ENCODE results near the gene CTDSPL2. TPM values are rescaled to one million over a fixed set of nuclear protein-coding genes. Genes with fewer than 3 reads are reported as not detected.

Gene CTDSPL2
- 79.8 and 135 TPM in 2 replicates for total RNA-seq (2014; rRNA removed; shearing (Covaris generic))

- H3K9me3 ChIP-seq (replicated peaks), result no peaks in the 10 kb centered on the region
- peaks cover 9% of the 10 kb centered on the region for H3K36me3 ChIP-seq
- H3K4me3 ChIP-seq, result peak within 1 kb of the TSS; percentile 73
- no peaks in the 10 kb centered on the region for H3K27me3 ChIP-seq (replicated peaks)
- H3K4me1 ChIP-seq (replicated peaks), result peaks cover 10% of the 10 kb centered on the region; the same call in 1 of the 2 replicates
- peak; percentile 99 for DNase-seq (ENCODE audit: low read depth in 1 of 2, low spot score in 2 of 2)
- H3K27ac ChIP-seq, result peak within 1 kb of the TSS; percentile 97
Observed at GRCh38 chr15:44426975-44427755, at the start of gene CTDSPL2. CTDSPL2 (plus strand) TSS chr15:44427629; CDS start chr15:44459015, 31,386 bp downstream.

DNA sequence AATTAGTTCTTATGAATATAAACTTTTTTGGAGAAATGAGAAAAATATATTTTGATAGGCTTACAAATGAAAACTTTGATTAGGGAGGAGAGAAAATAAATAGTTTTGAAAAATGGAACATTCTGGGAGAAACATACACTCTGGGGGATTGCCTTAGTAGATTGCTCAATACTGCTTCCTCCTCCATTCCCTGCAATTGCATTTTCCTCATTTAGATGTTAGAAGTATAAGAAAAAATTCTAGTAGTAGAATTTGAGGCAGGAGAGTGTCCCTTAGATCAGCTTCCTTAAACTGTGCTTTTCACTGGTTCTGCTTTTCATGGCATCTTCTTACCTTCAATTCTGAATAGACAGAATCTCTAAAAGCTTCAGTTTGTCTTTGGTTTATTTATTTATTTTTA lies 46.2 kb upstream of the CTDSPL2 start:
- Histone ChIP-seq H3K27ac (no peak overlapping the region), H3K36me3 (no peaks in the 10 kb centered on the region; the same call in 1 of the 2 replicates), H3K4me1 (replicated peaks) (peaks cover 26% of the 10 kb centered on the region), H3K27me3 (replicated peaks) (no peaks in the 10 kb centered on the region), H3K9me3 (replicated peaks) (no peaks in the 10 kb centered on the region), H3K4me3 (no peak overlapping the region)
- no peak for DNase-seq (ENCODE audit: low read depth in 1 of 2, low spot score in 2 of 2)

- Histone ChIP-seq H3K27me3 (replicated peaks) (no peaks in the 10 kb centered on the region), H3K4me1 (replicated peaks) (peaks cover 12% of the 10 kb centered on the region), H3K36me3 (no peaks in the 10 kb centered on the region; the same call in 1 of the 2 replicates), H3K27ac (peak overlapping the region; percentile 48), H3K4me3 (no peak overlapping the region), H3K9me3 (replicated peaks) (no peaks in the 10 kb centered on the region)
- DNase-seq (ENCODE audit: low read depth in 1 of 2, low spot score in 2 of 2), result no peak
Observed at GRCh38 chr15:44385344-44385942, 42.0 kb upstream of the CTDSPL2 start.

DNA sequence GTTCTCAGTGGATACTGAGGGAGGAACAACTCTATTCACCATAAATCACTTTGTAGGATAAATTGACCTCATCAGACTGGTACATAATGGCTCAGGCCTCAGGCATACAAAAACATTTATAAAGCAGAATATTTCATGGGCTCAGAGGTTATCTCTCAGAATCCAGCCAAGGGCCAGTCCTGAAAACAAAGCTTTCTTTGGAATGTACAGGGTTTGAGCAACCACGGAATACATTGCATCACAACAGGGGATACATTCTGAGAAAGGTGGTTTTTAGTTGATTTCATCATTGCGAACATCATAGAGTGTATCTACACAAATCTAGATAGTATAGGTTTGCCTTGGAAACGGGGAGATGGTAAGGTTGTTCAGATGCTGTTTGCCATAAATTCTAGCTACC lies 33.4 kb upstream of the CTDSPL2 start:
- DNase-seq (ENCODE audit: low read depth in 1 of 2, low spot score in 2 of 2), result no peak
- Histone ChIP-seq H3K4me3 (no peak overlapping the region), H3K4me1 (replicated peaks) (no peaks in the 10 kb centered on the region), H3K9me3 (replicated peaks) (no peaks in the 10 kb centered on the region), H3K27ac (no peak overlapping the region), H3K36me3 (0 out of 2 replicates have a peak, but pooled peaks cover 3% of the 10 kb centered on the region), H3K27me3 (replicated peaks) (no peaks in the 10 kb centered on the region)

DNA sequence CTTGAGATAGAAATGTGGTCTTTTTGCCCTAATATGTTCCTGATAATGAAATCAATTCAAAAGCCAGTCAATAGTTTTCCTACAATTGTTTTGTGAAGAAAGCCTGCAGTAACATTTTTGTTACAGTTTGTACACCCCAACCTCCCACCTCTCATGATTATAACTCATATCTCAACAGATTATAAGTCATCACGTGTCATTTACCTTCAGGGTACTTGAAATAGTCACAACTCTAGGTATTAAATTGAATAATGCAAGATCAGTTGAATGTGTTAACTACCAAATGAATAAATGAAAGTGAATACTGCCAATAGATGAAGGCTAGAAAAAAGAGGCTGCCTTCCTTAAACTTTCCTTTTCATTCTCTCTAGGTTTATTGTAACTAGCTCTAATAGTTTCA lies 32.9 kb upstream of the CTDSPL2 start:
- no peak for DNase-seq (ENCODE audit: low read depth in 1 of 2, low spot score in 2 of 2)
- Histone ChIP-seq H3K4me3 (no peak overlapping the region), H3K27me3 (replicated peaks) (no peaks in the 10 kb centered on the region), H3K36me3 (0 out of 2 replicates have a peak, but pooled peaks cover 3% of the 10 kb centered on the region), H3K27ac (no peak overlapping the region), H3K9me3 (replicated peaks) (no peaks in the 10 kb centered on the region), H3K4me1 (replicated peaks) (no peaks in the 10 kb centered on the region)

DNA sequence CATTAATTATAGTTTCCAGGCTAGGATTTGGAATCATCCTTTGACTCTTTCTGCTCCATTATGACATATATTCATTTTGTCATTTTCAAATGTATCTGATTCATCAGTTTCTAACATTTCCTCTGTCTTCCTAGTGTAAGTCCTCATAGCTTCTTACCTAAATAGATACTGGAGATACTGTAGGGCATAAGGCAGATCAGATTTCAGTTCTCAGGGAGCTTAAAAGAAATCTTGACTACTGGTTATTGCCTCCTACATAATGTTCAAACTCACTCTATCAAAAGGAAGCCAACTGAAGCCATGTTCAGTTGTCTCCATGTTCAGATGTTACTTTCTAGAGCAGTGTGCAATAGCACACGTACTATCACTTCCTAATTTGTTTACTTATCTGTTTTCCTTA lies 29.6 kb upstream of the CTDSPL2 start:
- Histone ChIP-seq H3K36me3 (no peaks in the 10 kb centered on the region), H3K9me3 (replicated peaks) (no peaks in the 10 kb centered on the region), H3K27me3 (replicated peaks) (no peaks in the 10 kb centered on the region), H3K4me1 (replicated peaks) (no peaks in the 10 kb centered on the region), H3K27ac (no peak overlapping the region), H3K4me3 (no peak overlapping the region)
- no peak for DNase-seq (ENCODE audit: low read depth in 1 of 2, low spot score in 2 of 2)

- DNase-seq (ENCODE audit: low read depth in 1 of 2, low spot score in 2 of 2), result no peak
- Histone ChIP-seq H3K36me3 (no peaks in the 10 kb centered on the region; the same call in 1 of the 2 replicates), H3K4me3 (no peak overlapping the region), H3K27me3 (replicated peaks) (no peaks in the 10 kb centered on the region), H3K9me3 (replicated peaks) (no peaks in the 10 kb centered on the region), H3K4me1 (replicated peaks) (no peaks in the 10 kb centered on the region), H3K27ac (no peak overlapping the region)
Observed at GRCh38 chr15:44414001-44414400, 13.4 kb upstream of the CTDSPL2 start.

GRCh38 chr15:44427756-44428724 lies 611 bp downstream of the CTDSPL2 start:
- peaks cover 9% of the 10 kb centered on the region for H3K36me3 ChIP-seq

GRCh38 chr15:44435893-44436667 lies 8.7 kb downstream of the CTDSPL2 start:
- H3K27me3 ChIP-seq (replicated peaks), result no peaks in the 10 kb centered on the region
- no peak overlapping the region for H3K4me3 ChIP-seq
- H3K4me1 ChIP-seq (replicated peaks), result peaks cover 10% of the 10 kb centered on the region
- no peak overlapping the region for H3K27ac ChIP-seq
- peak in 1 of 2 experiments; percentile 29 for DNase-seq (ENCODE audit: low read depth in 1 of 2, low spot score in 2 of 2)
- no peaks in the 10 kb centered on the region for H3K9me3 ChIP-seq (replicated peaks)
- H3K36me3 ChIP-seq, result peaks cover 9% of the 10 kb centered on the region

More at GRCh38 chr15:44427756-44428724, 611 bp downstream of the CTDSPL2 start:
- Histone ChIP-seq H3K4me1 (replicated peaks) (peaks cover 10% of the 10 kb centered on the region; the same call in 1 of the 2 replicates), H3K27me3 (replicated peaks) (no peaks in the 10 kb centered on the region), H3K4me3 (peak overlapping the region; percentile 73), H3K9me3 (replicated peaks) (no peaks in the 10 kb centered on the region), H3K27ac (peak overlapping the region; percentile 97)
- DNase-seq (ENCODE audit: low read depth in 1 of 2, low spot score in 2 of 2), result no peak

DNA sequence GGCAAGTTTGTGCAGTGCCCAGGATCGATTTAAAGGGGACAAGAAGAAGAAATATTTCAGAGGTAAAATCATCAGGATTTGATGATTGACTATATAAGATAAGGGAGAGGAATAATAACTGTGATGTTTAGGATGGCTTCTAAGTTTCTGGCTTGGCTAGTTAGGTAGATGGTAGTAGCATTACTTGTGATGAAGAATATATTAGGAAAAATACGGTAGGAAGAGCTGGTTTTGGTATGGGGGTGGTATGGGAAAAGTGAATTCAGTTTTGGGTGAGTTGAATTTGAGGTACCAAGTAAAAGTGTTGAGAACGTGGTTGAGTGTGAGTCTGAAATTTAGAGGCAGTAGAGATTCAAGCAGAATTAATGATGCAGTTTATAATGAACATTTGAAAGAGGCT lies 11.0 kb downstream of the CTDSPL2 start:
- Histone ChIP-seq H3K27me3 (replicated peaks) (no peaks in the 10 kb centered on the region), H3K9me3 (replicated peaks) (no peaks in the 10 kb centered on the region), H3K27ac (no peak overlapping the region), H3K4me1 (replicated peaks) (peaks cover 10% of the 10 kb centered on the region), H3K4me3 (no peak overlapping the region), H3K36me3 (peaks cover 9% of the 10 kb centered on the region)
- DNase-seq (ENCODE audit: low read depth in 1 of 2, low spot score in 2 of 2), result no peak

DNA sequence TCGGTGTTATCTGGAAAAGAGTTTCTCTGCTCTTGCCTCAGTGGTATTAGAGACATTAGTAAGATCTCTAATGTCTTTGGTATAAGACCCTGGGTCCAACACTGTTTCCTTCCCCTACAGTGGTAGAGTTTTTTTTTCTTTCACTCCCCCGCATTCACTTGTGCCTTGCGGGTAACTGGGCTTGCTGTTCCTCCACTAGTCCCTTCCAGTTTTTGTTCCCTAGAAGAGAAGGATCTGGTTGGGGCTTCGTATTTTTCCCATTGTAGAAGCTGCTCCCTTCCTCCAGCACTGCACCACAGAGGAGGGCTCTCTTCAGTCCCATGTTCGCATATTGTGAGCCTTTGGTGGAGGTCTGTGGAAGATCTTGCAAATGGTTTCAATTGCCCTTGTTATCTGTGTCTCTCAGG lies 13.7 kb downstream of the CTDSPL2 start:
- H3K27me3 ChIP-seq (replicated peaks), result no peaks in the 10 kb centered on the region
- no peak for DNase-seq (ENCODE audit: low read depth in 1 of 2, low spot score in 2 of 2)
- no peak overlapping the region for H3K4me3 ChIP-seq
- no peak overlapping the region for H3K27ac ChIP-seq
- H3K36me3 ChIP-seq, result peaks cover 4% of the 10 kb centered on the region; the same call in 1 of the 2 replicates
- H3K9me3 ChIP-seq (replicated peaks), result no peaks in the 10 kb centered on the region
- H3K4me1 ChIP-seq (replicated peaks), result peaks cover 5% of the 10 kb centered on the region

GRCh38 chr15:44443515-44443914 lies 16.1 kb downstream of the CTDSPL2 start:
- Histone ChIP-seq H3K4me1 (replicated peaks) (no peaks in the 10 kb centered on the region), H3K27me3 (replicated peaks) (no peaks in the 10 kb centered on the region), H3K27ac (no peak overlapping the region), H3K36me3 (peaks cover 13% of the 10 kb centered on the region), H3K4me3 (no peak overlapping the region), H3K9me3 (replicated peaks) (no peaks in the 10 kb centered on the region)
- DNase-seq (ENCODE audit: low read depth in 1 of 2, low spot score in 2 of 2), result no peak

Measured in SJSA1 (cell line).